ENCODE results near the gene MPG.

MPG gene

GRCh38 chr16:50769-51591 lies 27.0 kb upstream of the MPG start:
- TF ChIP-seq REST (IDR thresholded peaks at IDR 0.05; ENCODE audit: insufficient read depth in 1 of 2, low read depth in 2 of 2, low read length in 2 of 2) (no peak), POLR2AphosphoS5 (IDR thresholded peaks at IDR 0.05; ENCODE audit: low read depth, low read length) (no peak), SIN3A (IDR thresholded peaks at IDR 0.05; ENCODE audit: borderline replicate concordance, insufficient read depth, low read length) (no peak), TAF1 (IDR thresholded peaks at IDR 0.05; ENCODE audit: borderline replicate concordance, insufficient read depth, low read length) (no peak), FOXP2 (optimal IDR thresholded peaks at IDR 0.05; ENCODE audit: borderline replicate concordance, extremely low read depth, extremely low read length, insufficient read depth) (no peak)

GRCh38 chr16:53346-54236 lies 24.4 kb upstream of the MPG start, which contains the start of the genes POLR3K and SNRNP25:
Gene POLR3K (minus strand): TSS chr16:53608. CDS start chr16:53586, 22 bp downstream.
Gene SNRNP25 (plus strand): TSS chr16:53828. CDS start chr16:54017, 189 bp downstream.
- no peak for TF ChIP-seq FOXP2 (optimal IDR thresholded peaks at IDR 0.05; ENCODE audit: borderline replicate concordance, extremely low read depth, extremely low read length, insufficient read depth)
- no peak for TF ChIP-seq REST (IDR thresholded peaks at IDR 0.05; ENCODE audit: insufficient read depth in 1 of 2, low read depth in 2 of 2, low read length in 2 of 2)
- 0 out of 2 replicates have a peak, but pooled peaks have one; percentile 12 for TF ChIP-seq SIN3A (IDR thresholded peaks at IDR 0.05; ENCODE audit: borderline replicate concordance, insufficient read depth, low read length)
- peak; percentile 77; the same call in 1 of the 2 replicates for TF ChIP-seq TAF1 (IDR thresholded peaks at IDR 0.05; ENCODE audit: borderline replicate concordance, insufficient read depth, low read length)
- TF ChIP-seq POLR2AphosphoS5 (IDR thresholded peaks at IDR 0.05; ENCODE audit: low read depth, low read length): peak; percentile 94

- TF ChIP-seq REST (IDR thresholded peaks at IDR 0.05; ENCODE audit: insufficient read depth in 1 of 2, low read depth in 2 of 2, low read length in 2 of 2): no peak
- TF ChIP-seq TAF1 (IDR thresholded peaks at IDR 0.05; ENCODE audit: borderline replicate concordance, insufficient read depth, low read length): no peak
- TF ChIP-seq FOXP2 (optimal IDR thresholded peaks at IDR 0.05; ENCODE audit: borderline replicate concordance, extremely low read depth, extremely low read length, insufficient read depth): no peak
- no peak for TF ChIP-seq SIN3A (IDR thresholded peaks at IDR 0.05; ENCODE audit: borderline replicate concordance, insufficient read depth, low read length)
- no peak for TF ChIP-seq POLR2AphosphoS5 (IDR thresholded peaks at IDR 0.05; ENCODE audit: low read depth, low read length)
These were observed 23.8 kb upstream of the MPG start for GRCh38 chr16:54237-54581.

GRCh38 chr16:55571-56136 lies 22.4 kb upstream of the MPG start:
- TF ChIP-seq SIN3A (IDR thresholded peaks at IDR 0.05; ENCODE audit: borderline replicate concordance, insufficient read depth, low read length) (no peak), POLR2AphosphoS5 (IDR thresholded peaks at IDR 0.05; ENCODE audit: low read depth, low read length) (no peak), FOXP2 (optimal IDR thresholded peaks at IDR 0.05; ENCODE audit: borderline replicate concordance, extremely low read depth, extremely low read length, insufficient read depth) (no peak)

All from PFSK-1 (cell line).